Measurements from ENCODE around the gene KAT8. TPM values are rescaled to one million over a fixed set of nuclear protein-coding genes. Genes with fewer than 3 reads are reported as not detected.

KAT8 gene
- polyA plus RNA-seq, 3 donors: 66.4 to 80.5 (median 75.9) TPM

Other genes starting within 250 kb of the KAT8 start
- gene BCL7C, start 223.6 kb upstream of the KAT8 start, polyA plus RNA-seq (ENCODE audit: insufficient read length in 3 of 3): 10 to 100 TPM; 43.7 to 52.6 (median 44.6) TPM
- gene CTF1, start 221.1 kb upstream of the KAT8 start, polyA plus RNA-seq (ENCODE audit: insufficient read length in 3 of 3): 1 to 10 TPM; 7.5 to 8.4 (median 7.7) TPM
- gene FBXL19, start 194.1 kb upstream of the KAT8 start, polyA plus RNA-seq (ENCODE audit: insufficient read length in 3 of 3): 10 to 100 TPM; 32.2 to 35.4 (median 34.8) TPM
- gene ORAI3, start 168.6 kb upstream of the KAT8 start, polyA plus RNA-seq (ENCODE audit: insufficient read length in 3 of 3): 10 to 100 TPM; 21.7 to 23.4 (median 23.3) TPM
- 10 to 100 TPM; 18.7 to 22.6 (median 20.2) TPM for gene SETD1A, start 159.9 kb upstream of the KAT8 start, polyA plus RNA-seq (ENCODE audit: insufficient read length in 3 of 3)
- 10 to 100 TPM in 2 of 3 donors, 1 to 10 TPM in 1; 8.1 to 10.9 (median 10.8) TPM for gene HSD3B7, start 132.5 kb upstream of the KAT8 start, polyA plus RNA-seq (ENCODE audit: insufficient read length in 3 of 3)
- gene STX1B, start 107.0 kb upstream of the KAT8 start, polyA plus RNA-seq (ENCODE audit: insufficient read length in 3 of 3): 1 to 10 TPM; 1.2 to 2.2 (median 1.7) TPM
- 10 to 100 TPM; 38.4 to 47.3 (median 45.4) TPM for gene STX4, start 84.1 kb upstream of the KAT8 start, polyA plus RNA-seq (ENCODE audit: insufficient read length in 3 of 3)
- 1 to 10 TPM; 5.7 to 7.6 (median 6.4) TPM for gene ZNF668, start 43.4 kb upstream of the KAT8 start, polyA plus RNA-seq (ENCODE audit: insufficient read length in 3 of 3)
- 10 to 100 TPM; 13.2 to 19.0 (median 14.5) TPM for gene ZNF646, start 43.2 kb upstream of the KAT8 start, polyA plus RNA-seq (ENCODE audit: insufficient read length in 3 of 3)
- gene PRSS53, start 28.7 kb upstream of the KAT8 start, polyA plus RNA-seq (ENCODE audit: insufficient read length in 3 of 3): 1 to 10 TPM; 1.0 to 2.0 (median 1.3) TPM
- 10 to 100 TPM; 64.6 to 86.1 (median 72.4) TPM for gene VKORC1, start 22.9 kb upstream of the KAT8 start, polyA plus RNA-seq (ENCODE audit: insufficient read length in 3 of 3)
- gene BCKDK, start 9.3 kb upstream of the KAT8 start, polyA plus RNA-seq (ENCODE audit: insufficient read length in 3 of 3): 10 to 100 TPM; 40.4 to 47.7 (median 41.6) TPM
- gene PRSS8, start 18.1 kb downstream of the KAT8 start, polyA plus RNA-seq (ENCODE audit: insufficient read length in 3 of 3): 10 to 100 TPM; 74.4 to 91.2 (median 75.3) TPM
- gene PRSS36, start 32.4 kb downstream of the KAT8 start, polyA plus RNA-seq (ENCODE audit: insufficient read length in 3 of 3): 1 to 10 TPM; 1.4 to 2.0 (median 1.7) TPM
- 100 to 1,000 TPM; 689 to 914 (median 729) TPM for gene FUS, start 62.5 kb downstream of the KAT8 start, polyA plus RNA-seq (ENCODE audit: insufficient read length in 3 of 3)
- gene PYCARD, start 85.1 kb downstream of the KAT8 start, polyA plus RNA-seq (ENCODE audit: insufficient read length in 3 of 3): 10 to 100 TPM; 10.3 to 13.1 (median 12.4) TPM
- under 1 TPM; 0.07 to 0.28 (median 0.18) TPM for gene TRIM72, start 96.5 kb downstream of the KAT8 start, polyA plus RNA-seq (ENCODE audit: insufficient read length in 3 of 3)
- gene PYDC1, start 99.5 kb downstream of the KAT8 start, polyA plus RNA-seq (ENCODE audit: insufficient read length in 3 of 3): not detected
- gene ITGAM, start 142.3 kb downstream of the KAT8 start, polyA plus RNA-seq (ENCODE audit: insufficient read length in 3 of 3): 1 to 10 TPM; 1.7 to 2.6 (median 2.2) TPM
- gene ITGAX, start 237.5 kb downstream of the KAT8 start, polyA plus RNA-seq (ENCODE audit: insufficient read length in 3 of 3): 1 to 10 TPM in 1 of 3 donors, under 1 TPM in 2; 0.51 to 1.1 (median 0.83) TPM